SU-DHL-6 (cell line): ENCODE data around the gene ZNF644.

Experiments used
- CTCF ChIP-seq: fragments of 200-600 bp; sonication (generic); IDR thresholded peaks from one replicate; pipeline ENCODE4 v1.5.1; 2017; ENCODE audit warnings: antibody characterized with exemption, mild to moderate bottlenecking, low read length, moderate library complexity; ENCODE audit not compliant: insufficient read depth, poor library complexity, severe bottlenecking
- EZH2phosphoT487 ChIP-seq: fragments of 200-600 bp; sonication (generic), shearing (Covaris generic); conservative IDR thresholded peaks from 2 replicates; pipeline ENCODE4 v1.6.1; 2018; ENCODE audit warnings: mild to moderate bottlenecking, antibody characterized with exemption, low read length, moderate library complexity, mixed read lengths

GRCh38 chr1:90957497-90957896, 64.3 kb downstream of the ZNF644 start:
- TF ChIP-seq CTCF (no peak), EZH2phosphoT487 (no peak)
